Heart right ventricle (tissue), 16 donors: ENCODE measurements around the gene NXPH1. TPM values are rescaled to one million over a fixed set of nuclear protein-coding genes. Genes with fewer than 3 reads are reported as not detected.

Source experiments
- ATAC-seq, 8 donors: fragments of 200-7000 bp; cut with Tn5 transposase; one replicate each; pipeline ENCODE4 v1.9.1; 2020; ENCODE audit warnings: mild to moderate bottlenecking in 8 of 8, moderate library complexity in 8 of 8, moderate number of reproducible peaks in 1 of 8
- DNase-seq, 2 donors: peaks; one replicate each; pipeline ENCODE4 v3.0.0-alpha.2; 2020
- H3K27ac ChIP-seq, 10 donors: fragments of 200-600 bp; sonication (generic) in 2 of 10; one replicate each; pipeline versions ENCODE4 v1.5.0 to v1.8.0; 2020 to 2022; ENCODE audit warnings: mild to moderate bottlenecking in 3 of 10
- H3K27me3 ChIP-seq, 7 donors: fragments of 200-600 bp; one replicate each; pipeline ENCODE4 v1.8.0; 2021 to 2022; ENCODE audit warnings: mild to moderate bottlenecking in 2 of 7
- H3K36me3 ChIP-seq, 9 donors: fragments of 200-600 bp; sonication (generic) in 1 of 9; one replicate each; pipeline versions ENCODE4 v1.5.0 to v1.8.0; 2020 to 2022; ENCODE audit warnings: mild to moderate bottlenecking in 2 of 9
- H3K4me1 ChIP-seq, 9 donors: fragments of 200-600 bp; sonication (generic) in 1 of 9; one replicate each; pipeline versions ENCODE4 v1.5.0 to v1.8.0; 2020 to 2022; ENCODE audit warnings: mild to moderate bottlenecking in 4 of 9
- H3K4me3 ChIP-seq, 10 donors: fragments of 200-600 bp; sonication (generic) in 2 of 10; one replicate each; pipeline versions ENCODE4 v1.5.0 to v1.8.0; 2020 to 2022; ENCODE audit warnings: mild to moderate bottlenecking in 7 of 10, moderate library complexity in 2 of 10
- H3K9me3 ChIP-seq, 11 donors: fragments of 200-600 bp in 10 of 11; sonication (generic) in 2 of 11; one replicate each; pipeline versions ENCODE4 v1.5.0 to v1.8.0; 2013 to 2022; ENCODE audit warnings: mild to moderate bottlenecking in 2 of 11, control low read depth in 1 of 11, moderate library complexity in 1 of 11
- CTCF ChIP-seq, 9 donors: fragments of 200-600 bp; sonication (generic) in 2 of 9; IDR thresholded peaks; one replicate each; pipeline versions ENCODE4 v1.5.0 to v1.8.0; 2021 to 2022; ENCODE audit warnings: antibody characterized with exemption in 9 of 9, mild to moderate bottlenecking in 5 of 9, moderate library complexity in 1 of 9
- WGBS, 2 donors: extraction: QIAGEN DNeasy Blood & Tissue Kit; methylation state at CpG; one replicate each; pipeline ENCODE4 v1.1.7; 2013; ENCODE audit warnings: inconsistent platforms in 1 of 2; 5-methylcytosine and 5-hydroxymethylcytosine counted together
- intact Hi-C, 10 donors: fragments of 100-400 bp; cut with DNase I; formaldehyde crosslinking; loops; one replicate each; pipeline versions ENCODE4 v1.11.1 to v1.14.2; 2022
- polyA plus RNA-seq, 2 donors: library from polyadenylated mRNA; stranded (reverse); fragments of 200-250 nt; gene quantifications; one replicate each; pipeline ENCODE4 v1.2.3, GENCODE V29; 2013
- total RNA-seq, 10 donors: library from RNA; stranded (reverse); fragmentation: NEBNext Ultra II Directional in 3 of 10; extraction: Animal tissue kit (Norgen Biotek cat#: 25700) in 3 of 10; gene quantifications; one replicate each; pipeline versions ENCODE4 v1.2.1 to v1.2.4, GENCODE V29; 2021 to 2023
- donor health status: Arrhythmogenic right ventricular cardiomyopathy.
- donor health status: ischemic (EF 13 %, LVEDD 7.1; RV severe dilation, severe dysfunction).
- donor health status: healthy with polysubstance abuse.
- donor health status: DM: no; HTN: yes; CAD: no.
- donor health status: DM: no; HTN: no; CAD: no.
- donor health status: ischemic (EF 25% LVEDD 6.9; RV normal size, moderate dysfunction).
- donor health status: ischemic (EF 25% LVEDD 5.7; RV mildly dilated, moderate dysfunction).
- donor health status: healthy.
- donor health status: DM: yes; HTN: yes; CAD: no.
- donor health status: Ischemic cardiomyopathy.
- donor health status: ischemic (EF 35%, LVEDD 5.7; RV mildly dilated, moderate dysfunction).
- donor health status: nonischemic (EF 11% LVEDD 7.7; RV severe dilation, severe dysfunction).
- donor health status: DM: yes; HTN: yes; CAD: no.
- donor health status: PGD.
- donor health status: ischemic (EF 29% LVEDD 5.4; RV normal size, mild dysfunction).
- donor health status: nonischemic (EF 23%, LVEDD 6.1; RV moderate dilation, normal function).

Gene NXPH1
- total and polyA plus RNA-seq, 12 donors = not detected

DNA sequence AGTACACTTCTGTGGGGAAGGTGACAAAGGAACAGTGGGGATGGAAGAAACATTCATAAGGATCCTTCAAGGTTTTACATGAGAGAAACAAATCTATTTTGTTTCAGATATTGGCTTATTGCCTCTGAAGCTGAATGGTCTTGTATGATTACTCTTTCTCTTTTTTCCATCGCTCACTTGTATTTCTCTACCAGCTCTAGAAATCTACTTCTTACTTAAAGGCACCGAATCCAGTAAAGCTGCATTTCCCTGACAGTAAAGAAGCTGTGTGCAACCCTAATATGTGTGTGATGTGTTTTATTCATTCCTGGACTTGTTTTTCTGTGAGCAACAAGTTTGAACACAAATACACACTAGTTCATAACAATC, 45.2 kb upstream of the NXPH1 start:
- ATAC-seq (no peak), DNase-seq (no peak)
- intact Hi-C loops = no loop called here
- Histone ChIP-seq H3K4me1 (no peaks in the 10 kb centered on the region), H3K27ac (no peak overlapping the region), H3K27me3 (peaks cover 0 to 28% (median 0%) of the 10 kb centered on the region in 7 donors), H3K36me3 (no peaks in the 10 kb centered on the region), H3K4me3 (no peak overlapping the region), H3K9me3 (no peaks in the 10 kb centered on the region)
- 81 to 94% methylated on average over 2 of the region's 2 CpGs for WGBS, 2 donors
- TF ChIP-seq CTCF (IDR thresholded peaks at IDR 0.05) = no peak

DNA sequence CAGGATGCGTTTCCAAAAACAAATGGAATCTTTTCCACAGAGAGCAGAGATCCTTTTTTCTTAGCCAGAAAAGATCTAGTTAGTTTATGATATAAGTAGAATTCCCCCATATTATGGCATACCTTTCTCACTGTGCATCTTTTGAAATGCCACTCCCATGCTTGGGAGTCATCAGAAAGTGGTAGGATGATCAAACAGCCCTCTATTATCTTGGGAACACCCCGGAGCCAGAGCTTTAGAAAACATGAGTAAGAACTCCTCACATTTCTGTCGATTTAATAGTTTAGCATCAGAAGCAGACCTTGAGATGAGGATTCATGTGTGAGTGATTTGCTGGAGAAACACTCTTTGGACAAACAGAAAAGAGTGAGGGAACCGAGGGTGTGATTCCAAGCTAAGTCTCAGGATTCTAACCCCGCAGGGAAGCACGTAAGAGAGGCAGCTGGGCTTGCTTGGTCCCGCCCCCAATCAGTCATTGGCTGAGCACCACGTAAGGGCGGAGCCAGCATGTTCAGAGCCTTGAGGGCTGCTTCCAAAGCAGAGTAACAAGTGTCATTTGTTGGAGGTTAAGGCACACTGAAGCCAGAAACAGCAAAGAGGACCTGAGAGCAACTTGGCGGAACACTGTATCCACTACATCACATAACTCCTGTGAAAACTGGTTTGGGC, 43.7 kb upstream of the NXPH1 start:
- peak in 1 of 2 donors; percentile 39 for DNase-seq
- no peak for TF ChIP-seq CTCF (IDR thresholded peaks at IDR 0.05)

GRCh38 chr7:8390262-8390626, 43.2 kb upstream of the NXPH1 start:
- no peak overlapping the region for H3K4me3 ChIP-seq
- no peaks in the 10 kb centered on the region for H3K4me1 ChIP-seq
- DNase-seq (no peak), ATAC-seq (no peak)
- no peaks in the 10 kb centered on the region for H3K36me3 ChIP-seq
- peaks cover 0 to 36% (median 4%) of the 10 kb centered on the region in 7 donors for H3K27me3 ChIP-seq
- H3K9me3 ChIP-seq = no peaks in the 10 kb centered on the region
- no peak overlapping the region for H3K27ac ChIP-seq
- TF ChIP-seq CTCF (IDR thresholded peaks at IDR 0.05) = no peak
- intact Hi-C loops = no loop called here
- 19 to 23% methylated on average over 3 of the region's 3 CpGs for WGBS, 2 donors

More for the DNA sequence above, 43.7 kb upstream of the NXPH1 start:
- Histone ChIP-seq H3K9me3 (no peaks in the 10 kb centered on the region), H3K36me3 (no peaks in the 10 kb centered on the region), H3K27ac (no peak overlapping the region), H3K27me3 (peaks cover 0 to 36% (median 4%) of the 10 kb centered on the region in 7 donors), H3K4me3 (no peak overlapping the region), H3K4me1 (no peaks in the 10 kb centered on the region)
- peak in 2 of 8 donors; percentile 40 to 42 for ATAC-seq
- intact Hi-C loops = no loop called here
- WGBS, 2 donors = 27 to 29% methylated on average over 10 of the region's 10 CpGs

DNA sequence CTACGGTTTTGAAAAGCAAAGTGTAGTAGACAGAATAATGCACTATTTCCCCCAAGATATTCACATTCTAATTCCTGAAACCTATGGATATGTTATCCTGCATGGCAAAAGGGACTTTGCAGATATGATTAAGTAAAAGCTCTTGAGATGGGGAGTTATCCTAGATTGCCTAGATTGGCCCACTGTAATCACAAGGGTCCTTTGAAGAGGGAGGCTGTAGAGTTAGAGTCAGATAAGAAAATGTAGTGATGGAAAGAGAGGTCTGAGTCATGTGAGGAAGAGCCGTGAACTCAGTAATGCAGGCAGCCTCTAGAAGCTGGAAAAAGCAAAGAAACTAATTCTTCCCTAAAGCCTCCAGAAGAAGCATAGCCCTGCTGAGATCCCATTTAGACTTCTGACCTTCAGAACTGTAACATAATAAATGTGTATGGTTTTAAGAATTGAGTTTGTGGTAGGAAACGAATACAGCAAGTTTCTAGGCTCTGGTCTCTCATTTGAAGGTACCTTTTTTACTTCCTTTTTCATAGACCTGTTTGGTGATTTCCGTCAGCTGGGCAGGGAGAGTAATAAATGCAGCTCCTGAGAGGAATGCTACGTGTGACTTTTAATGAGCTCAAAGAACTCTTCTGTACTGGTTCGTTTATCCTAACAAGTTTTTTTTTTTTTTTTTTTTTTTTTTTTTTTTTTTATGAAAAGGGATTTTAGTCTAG, 41.9 kb upstream of the NXPH1 start:
- TF ChIP-seq CTCF (IDR thresholded peaks at IDR 0.05) = no peak
- Histone ChIP-seq H3K27ac (no peak overlapping the region), H3K27me3 (peaks cover 0 to 36% (median 4%) of the 10 kb centered on the region in 7 donors), H3K4me1 (no peaks in the 10 kb centered on the region), H3K36me3 (no peaks in the 10 kb centered on the region), H3K9me3 (no peaks in the 10 kb centered on the region), H3K4me3 (no peak overlapping the region)
- DNase-seq (no peak), ATAC-seq (no peak)
- intact Hi-C loops = no loop called here
- WGBS, 2 donors = 43 to 44% methylated on average over 6 of the region's 6 CpGs
